ENCODE measurements around the gene PDE8A.

Gene PDE8A

DNA sequence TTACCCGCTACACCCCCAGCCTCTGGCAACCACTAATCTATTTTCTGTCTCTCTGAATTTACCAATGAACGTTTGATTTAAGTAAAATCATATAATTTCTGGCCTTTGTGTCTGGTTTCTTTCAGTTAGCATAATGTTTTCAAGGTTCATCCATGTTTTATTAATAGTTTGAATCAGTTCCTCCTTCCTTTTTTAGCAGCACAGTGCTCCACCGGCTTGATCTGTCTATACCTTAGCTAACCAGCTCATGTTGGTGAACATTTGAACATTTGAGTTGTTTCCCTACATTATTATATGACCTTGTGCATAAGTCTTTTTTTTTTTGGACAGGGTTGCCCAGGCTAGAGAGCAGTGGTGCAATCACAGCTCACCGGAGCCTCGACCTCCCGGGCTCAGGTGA, 33.3 kb downstream of the PDE8A start:
- no peak for DNase-seq

- no peak for DNase-seq
Measured at GRCh38 chr15:85016275-85016674, 34.6 kb downstream of the PDE8A start.

DNA sequence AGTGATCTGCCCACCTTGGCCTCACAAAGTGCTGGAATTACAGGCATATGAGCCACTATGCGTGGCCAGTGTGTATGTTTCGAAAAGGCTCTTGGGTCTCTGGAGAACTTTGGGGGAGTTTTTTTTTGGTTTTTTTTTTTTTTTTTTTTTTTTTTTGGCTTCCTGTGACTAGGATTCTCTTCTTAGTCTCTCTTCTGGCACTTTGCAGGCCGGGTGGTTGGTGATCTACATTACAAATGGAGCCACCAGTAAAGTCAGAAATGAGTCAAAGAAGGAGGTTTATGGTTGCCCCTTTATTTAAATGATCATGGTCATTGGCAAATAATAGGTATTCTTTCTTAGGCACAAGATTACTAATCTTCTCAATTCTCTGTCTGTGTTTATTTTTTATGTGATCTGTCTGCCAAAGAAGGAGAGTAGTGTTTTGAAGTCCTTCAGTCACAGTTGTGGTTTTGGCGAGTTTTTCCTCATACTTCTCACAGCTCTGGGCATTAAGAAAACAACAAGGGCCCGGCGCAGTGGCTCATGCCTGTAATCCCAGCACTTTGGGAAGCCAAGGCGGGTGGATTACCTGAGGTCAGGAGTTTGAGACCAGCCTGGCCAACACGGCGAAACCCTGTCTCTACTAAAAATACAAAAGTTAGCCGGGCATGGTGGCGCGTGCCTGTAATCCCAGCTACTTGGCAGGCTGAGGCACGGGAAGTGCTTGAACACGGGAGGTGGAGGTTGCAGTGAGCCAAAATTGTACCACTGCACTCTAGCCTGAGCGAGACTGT, 38.3 kb downstream of the PDE8A start:
- no peak for DNase-seq

DNA sequence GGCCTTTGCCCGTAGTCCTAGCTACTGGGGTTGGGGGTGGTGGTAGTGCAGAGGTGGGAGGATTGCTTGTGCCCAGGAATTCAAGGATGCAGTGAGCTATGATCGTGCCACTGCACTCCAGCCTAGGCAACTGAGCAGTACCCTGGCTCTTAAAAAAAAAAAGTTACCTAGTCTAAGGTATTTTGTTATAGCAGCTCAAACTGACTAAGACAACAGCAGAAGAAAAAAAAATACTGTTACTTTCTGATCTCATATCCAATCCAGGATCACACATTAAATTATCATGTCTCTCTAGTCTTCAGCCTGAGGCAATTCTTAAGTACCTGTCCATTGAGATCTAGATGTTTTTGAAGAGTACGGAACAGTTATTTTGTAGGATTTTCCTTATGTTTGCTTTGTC, 39.8 kb downstream of the PDE8A start:
- DNase-seq, result no peak

GRCh38 chr15:85022860-85023403, 41.3 kb downstream of the PDE8A start:
- no peak for DNase-seq

GRCh38 chr15:85024003-85024402, 42.3 kb downstream of the PDE8A start:
- no peak for DNase-seq

DNA sequence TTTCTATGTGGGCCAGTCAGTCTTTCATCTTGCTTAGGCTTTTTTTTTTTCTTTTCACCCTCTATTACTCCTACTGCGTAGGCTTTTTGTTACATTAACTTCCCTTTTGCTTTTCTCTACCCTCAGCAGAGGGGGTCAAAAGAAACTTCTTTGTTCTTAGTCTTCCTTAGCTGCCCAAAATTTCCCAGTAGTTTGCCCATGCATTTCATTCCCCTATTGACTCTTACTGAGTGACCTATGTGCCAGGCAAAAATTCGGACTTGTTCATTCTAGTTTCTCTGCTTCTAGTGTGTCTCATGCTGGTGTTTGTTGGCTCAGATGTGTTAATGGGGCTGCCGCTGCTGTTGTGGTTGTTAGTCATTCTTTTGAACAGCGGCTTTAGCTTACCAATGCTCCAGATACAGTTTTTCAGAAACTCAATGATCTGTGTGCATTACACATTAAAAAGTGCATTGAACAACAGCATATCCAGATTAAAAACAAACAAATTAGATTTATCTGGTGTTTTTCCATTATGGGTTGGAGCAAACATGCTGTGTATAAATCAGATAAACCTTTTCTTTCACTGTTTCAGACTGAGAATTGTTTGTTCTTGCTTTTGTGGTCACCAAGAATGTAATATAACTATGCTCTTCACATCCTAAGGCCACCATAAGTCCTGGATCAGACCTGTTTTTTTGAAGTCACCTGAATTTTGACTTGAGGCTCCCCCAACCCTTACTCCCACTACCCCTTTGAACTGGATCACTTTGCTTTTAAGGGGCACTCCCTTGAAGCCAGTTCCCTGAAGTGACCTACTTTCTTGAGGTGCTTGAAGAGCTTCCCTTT, 43.1 kb downstream of the PDE8A start:
- no peak for DNase-seq

GRCh38 chr15:85025516-85026251, 44.0 kb downstream of the PDE8A start:
- no peak for DNase-seq

DNA sequence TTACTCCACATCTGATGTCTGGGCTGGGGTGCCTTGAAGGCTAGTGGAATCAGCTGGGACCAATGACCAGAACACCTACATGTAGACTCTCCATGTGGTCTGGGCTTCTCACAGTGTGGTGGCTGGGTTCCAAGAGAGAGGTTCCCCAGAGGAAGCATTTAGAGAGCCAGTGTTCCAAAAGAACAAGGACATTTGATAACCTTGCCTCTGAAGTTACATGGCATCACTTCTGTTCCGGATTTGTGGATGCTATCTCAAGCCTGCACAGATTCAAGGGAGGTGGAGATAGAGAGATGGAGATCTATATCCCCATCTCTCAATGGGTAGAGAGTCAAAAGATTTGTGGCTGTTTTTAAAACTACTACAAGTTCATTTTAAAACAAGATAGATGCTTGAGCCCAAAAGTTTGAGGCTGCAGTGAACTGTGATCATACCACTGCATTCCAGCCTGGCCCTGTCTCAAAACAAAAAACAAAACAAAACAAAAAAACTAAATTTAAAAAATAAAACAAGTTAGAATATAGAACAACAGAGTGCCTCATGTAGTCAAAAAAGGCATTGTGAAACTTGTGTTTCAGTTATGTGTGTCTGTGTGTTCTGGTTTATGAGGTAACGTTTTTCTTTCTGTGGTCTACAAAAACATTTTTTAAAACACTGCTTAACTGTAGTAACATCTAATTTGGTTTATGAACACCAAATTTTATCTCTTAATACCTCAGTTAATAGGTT, 44.8 kb downstream of the PDE8A start:
- no peak for DNase-seq

DNA sequence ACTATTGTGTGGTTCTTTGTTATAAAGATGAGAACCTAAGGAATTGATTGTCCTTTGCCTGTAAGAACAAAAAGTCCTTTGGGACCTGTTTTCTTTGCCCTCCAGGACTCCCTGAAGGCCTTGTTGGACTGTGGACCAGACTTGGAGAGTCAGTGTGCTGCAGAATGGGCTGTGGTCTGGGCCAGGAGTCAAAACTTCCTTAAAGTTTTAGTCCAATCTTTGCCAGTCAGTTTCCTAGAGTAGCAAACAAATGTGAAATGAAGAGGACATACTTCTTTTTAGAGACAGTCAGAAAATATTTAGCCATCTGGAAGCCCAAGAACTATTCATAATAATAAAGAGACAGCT, 45.4 kb downstream of the PDE8A start:
- no peak for DNase-seq

DNA sequence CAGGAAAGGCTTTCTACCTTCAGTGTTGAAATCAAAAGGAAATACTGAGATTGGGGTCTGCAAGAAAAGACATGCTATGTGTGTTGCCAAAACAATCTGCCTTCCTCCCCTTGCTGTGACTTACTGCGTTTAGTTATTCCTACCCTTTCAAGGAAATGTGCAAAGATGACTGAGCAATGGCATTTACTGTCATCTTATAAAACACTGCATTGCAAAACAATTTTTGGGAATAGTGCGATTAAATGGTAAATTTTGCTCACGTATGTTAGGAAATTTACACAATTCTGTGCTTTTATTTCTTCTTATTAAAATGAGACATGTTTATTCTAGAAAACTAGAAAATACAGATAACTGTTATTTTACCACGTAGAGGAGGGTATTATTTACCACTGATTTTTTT, 45.8 kb downstream of the PDE8A start:
- DNase-seq, result no peak

DNA sequence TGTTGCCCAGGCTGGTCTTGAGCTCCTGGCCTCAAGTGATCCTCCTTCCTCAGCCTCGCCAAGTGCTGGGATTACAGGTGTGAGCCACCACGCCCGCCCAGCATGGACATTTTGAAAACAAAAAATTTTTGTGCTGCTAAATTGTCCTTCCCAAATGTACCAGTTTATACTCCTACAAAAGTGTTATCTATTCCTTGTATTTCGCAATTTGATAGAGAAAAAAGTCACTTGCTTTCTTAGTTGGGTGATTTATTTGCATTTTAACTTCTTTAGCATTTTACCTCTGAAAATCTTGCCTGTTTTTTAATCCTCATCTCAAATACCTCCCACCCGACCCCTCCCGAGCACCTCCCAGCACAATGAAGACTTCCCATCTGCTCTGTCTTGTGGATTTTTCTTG, 46.8 kb downstream of the PDE8A start:
- DNase-seq, result no peak

DNA sequence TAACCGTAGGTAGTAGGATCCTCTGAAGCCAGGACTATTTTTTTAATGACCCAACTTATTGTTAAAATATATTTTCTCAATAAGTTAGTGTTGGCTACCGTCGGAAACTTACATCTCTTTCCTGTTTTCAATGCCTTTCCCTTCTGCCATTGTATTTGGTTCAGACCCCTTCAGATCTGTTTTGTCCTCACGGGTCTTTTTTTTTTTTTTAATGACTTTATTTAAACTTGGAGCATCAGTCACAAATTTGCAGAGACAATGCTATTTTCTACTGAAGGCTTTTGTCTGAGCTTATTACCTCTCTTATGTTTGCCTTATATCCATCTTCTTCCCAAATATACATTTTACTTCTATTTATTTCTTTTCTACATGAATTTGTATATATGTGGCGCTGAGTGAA, 47.6 kb downstream of the PDE8A start:
- DNase-seq, result no peak

DNA sequence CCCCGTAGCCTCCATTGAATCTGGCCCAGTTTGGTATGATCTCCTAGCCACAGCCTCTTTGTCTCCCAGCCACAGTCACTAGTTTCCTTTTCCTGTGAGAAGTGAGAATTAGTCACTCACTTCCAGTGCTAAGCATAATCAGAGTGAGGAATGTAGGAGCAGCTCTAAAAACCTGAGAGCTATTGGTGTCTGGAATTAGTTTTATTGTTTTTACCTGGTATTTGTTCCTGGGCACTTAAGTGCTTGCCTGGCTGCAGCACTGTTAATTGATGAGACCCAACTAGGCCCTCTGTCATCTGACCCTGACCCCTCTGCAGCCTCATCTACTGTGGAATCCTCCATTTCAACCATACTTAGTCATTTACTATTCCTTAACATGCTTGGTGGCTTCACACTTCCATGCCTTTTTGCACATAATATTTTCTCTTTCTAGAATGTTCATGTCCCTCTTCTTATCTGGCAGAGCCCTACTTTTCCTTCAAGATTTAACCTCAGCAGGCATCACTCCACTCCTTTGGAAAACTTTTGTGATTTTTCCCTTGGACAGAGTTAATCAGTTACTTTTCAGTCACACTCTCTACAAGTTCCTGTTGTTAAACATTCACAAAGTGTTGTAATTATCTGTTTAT, 48.8 kb downstream of the PDE8A start:
- DNase-seq, result no peak

GRCh38 chr15:85031086-85031943, 49.7 kb downstream of the PDE8A start:
- no peak for DNase-seq

DNA sequence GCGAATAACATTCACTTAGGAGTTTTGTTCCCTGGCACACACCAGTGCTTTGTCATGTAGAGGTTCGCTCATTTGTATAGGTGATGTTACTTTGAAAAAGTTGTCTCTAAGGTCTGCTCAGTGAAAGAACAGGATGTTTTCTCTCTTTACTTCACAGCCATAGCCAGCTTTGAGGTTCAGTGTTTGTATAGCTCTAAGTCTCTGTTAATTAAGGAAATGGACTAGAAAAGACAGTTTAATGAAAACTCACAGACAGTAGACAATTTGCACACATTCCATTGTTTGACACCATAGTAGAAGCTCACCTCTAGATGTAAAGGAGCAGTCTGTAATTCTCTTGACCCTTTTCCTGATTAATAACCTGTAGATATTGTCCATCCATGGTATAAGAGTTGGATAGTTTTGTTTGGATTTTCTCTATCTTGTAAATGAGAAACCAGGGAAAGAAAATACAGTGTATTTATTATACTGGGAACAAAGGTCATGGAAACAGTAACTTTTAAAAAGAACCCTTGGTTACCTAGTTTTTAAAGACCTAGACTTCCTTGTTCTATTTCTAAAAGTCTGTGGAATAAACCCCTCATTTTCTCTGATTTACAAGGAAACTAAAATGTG, 50.4 kb downstream of the PDE8A start:
- no peak for DNase-seq

DNA sequence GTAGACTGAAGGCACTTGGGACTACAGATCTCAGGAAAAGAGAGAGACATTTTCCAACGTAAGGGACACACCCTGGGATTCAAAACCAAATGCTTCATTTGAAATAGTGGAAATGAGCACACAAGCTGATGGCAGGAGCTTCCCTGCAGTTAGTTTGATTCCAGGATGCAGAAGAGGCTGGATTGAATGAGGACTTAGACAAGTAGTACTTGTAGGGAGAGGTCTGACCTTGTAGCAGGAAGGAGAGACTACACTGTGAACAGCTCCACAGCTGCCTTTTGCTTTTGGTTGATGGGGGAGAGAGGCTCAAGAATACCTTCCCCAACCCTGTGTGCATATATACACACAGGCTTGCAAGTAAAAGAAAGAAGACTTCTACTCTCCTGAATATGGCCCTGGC, 51.5 kb downstream of the PDE8A start:
- no peak for DNase-seq

DNA sequence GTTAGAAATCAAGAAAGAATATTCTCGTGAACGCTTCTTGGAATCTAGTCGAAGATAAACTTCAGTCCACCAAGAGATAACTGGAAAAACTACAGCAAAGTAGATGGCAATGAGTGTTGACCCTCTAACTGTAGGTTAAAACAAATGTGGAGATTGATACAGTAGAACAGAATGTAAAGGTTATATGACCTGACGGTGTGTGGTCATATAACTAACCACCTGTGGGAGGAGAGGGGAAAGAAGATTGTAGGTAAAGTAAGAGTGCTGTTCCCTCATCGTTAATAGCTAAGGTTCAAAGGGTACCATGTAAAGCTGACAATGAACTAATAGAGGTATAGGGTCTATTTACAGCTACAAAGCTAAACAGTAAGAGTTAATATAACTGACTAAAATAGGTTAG, 52.6 kb downstream of the PDE8A start:
- DNase-seq, result no peak

DNA sequence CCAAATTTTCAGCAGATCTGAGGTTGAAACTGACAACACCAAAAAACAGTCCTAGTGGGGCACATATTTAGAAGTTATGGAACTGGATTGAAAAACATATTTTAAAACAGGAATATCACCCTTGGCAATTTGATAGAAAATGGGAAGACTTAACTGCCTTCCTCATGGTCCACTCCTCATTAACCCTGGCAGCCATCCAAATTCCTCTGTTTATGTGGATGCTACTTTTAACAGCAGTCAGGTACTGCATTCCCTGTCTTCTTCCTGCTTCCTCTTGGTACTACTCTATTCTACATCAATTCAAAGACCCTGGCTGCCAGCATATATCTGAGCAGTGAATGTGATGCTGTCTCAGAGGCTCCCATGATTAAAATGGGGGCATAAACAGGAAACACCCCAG, 54.3 kb downstream of the PDE8A start:
- no peak for DNase-seq

GRCh38 chr15:85036716-85037115, 55.1 kb downstream of the PDE8A start:
- no peak for DNase-seq

- no peak for DNase-seq
Measured at GRCh38 chr15:85037641-85038040, 56.0 kb downstream of the PDE8A start.
